Globus pallidus (tissue), 1 donor: ENCODE measurements around the gene OR6Q1.

ENCODE experiments used
- DNase-seq: peaks from one replicate; pipeline ENCODE4 v3.0.0-alpha.2; 2015; ENCODE audit warnings: low spot score

The OR6Q1 gene

DNA sequence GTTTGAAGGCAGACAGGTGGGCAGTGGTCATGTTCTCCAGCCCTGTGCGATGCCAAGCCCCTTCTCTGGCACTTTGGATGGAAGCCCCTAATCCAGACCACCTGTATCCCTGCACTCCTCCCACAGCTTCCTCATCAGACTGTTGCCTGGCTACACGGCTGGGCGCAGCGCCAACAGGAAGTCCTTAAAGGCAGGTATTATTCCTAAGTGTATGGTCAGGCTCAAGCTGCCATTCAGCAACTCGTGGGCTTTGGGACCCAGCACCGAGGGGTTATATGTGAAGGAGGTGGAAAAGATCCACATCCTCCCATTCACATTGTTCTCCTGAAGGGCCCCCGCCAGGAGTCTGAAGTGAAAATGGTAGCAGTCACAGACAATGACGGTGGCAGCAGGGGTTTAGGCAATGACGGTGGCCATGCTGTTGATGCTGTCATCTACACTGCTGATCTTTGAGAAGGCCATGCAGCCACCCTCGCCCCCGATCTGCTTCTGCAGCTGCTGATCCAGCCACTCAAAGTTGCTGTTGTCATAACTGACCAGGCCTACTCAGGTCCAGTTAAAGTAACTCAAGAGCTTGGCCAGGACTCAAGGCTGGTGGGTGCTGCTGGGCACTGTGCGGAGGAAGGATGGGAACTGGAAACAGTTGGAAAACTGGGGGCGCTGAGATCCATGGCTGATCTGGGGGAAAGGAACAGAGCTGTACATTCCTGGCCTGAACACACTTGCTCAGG lies 27.7 kb downstream of the OR6Q1 start:
- no peak for DNase-seq

DNA sequence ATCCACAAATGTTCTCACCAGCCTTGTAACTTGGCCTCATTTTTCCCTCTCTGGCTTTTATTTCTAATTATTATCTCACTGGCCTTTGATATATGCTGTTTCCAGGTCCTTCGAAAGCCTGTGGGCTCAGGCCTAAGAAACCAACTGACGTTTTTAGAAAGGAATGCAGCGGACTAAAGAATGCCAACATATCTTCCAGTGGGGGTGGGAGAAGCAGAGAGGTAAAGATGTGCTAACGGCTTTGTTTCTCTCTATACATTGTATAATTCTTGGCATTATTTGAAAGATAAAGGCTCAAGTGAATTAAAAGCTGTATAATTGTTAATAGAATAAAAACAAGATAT lies 28.2 kb downstream of the OR6Q1 start:
- no peak for DNase-seq

DNA sequence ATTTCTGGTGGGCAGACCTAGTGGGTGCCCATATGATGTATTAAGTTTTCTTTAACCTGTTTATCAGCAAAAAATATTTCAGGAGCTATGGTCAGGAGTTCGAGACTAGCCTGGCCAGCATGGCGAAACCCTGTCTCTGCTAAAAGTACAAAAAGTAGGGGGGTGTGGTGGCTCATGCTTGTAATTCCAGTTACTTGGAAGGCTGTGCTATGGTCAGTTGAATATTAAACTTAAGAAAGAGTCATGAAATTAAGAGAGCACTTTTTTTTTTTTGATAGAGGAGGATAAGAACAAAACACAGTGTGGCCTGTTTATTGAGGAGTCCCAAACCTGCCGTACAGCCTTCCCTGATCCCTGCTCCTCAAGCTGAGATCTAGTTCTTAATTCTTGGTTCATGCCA lies 29.8 kb downstream of the OR6Q1 start:
- no peak for DNase-seq

DNA sequence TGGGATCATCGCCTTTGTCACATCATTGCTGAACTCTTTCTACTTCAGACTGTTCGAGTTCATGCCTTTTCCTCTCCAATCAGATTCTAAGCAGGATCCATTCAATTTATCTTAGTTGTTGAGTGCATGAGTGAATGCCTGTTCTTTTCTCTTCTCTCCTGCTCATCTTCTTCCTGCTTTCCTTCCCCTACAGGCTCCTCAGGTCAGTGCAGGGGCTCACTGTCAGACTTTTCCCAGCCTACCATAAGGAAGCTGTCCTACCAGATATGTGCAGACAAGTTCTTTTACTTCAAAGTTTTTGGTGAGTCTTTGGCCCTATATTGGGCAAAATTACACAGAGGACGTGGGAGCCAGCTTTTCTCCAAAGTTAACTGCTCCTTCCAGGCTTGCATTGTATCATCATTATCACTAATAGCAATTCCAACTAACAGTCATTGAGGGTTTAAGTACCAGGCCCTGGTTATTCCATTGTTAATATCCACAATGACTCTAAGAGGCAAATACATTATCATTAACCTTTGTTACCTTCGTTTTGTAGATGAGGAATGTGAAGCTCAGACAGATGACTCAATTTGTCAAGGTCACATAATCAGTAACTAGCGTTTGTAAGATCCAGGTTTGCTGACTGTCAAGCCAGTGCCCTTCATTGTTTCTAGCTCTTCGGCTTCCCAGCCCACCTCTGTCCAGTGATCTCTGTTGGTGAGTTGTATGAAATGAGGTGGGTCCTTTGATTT lies 30.4 kb downstream of the OR6Q1 start:
- DNase-seq, result no peak

DNA sequence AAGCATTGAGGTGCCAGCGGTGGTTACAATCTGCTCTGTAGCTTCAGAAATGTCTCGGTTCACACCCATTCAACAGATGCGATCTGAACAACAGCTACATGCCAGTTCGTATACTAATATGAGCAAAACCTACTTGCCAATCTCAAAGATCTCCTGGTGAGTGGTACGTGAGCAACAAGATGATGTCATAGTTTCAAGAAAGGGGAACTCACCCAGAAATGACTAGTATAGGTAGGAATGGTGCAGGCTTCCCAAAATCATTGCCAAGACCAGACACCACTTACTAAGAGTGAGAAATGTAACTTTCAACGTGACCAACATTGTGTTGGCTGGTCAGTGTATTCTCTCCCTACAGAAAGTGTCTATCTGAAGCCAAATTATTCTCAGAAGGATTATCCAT lies 31.1 kb downstream of the OR6Q1 start:
- no peak for DNase-seq

DNA sequence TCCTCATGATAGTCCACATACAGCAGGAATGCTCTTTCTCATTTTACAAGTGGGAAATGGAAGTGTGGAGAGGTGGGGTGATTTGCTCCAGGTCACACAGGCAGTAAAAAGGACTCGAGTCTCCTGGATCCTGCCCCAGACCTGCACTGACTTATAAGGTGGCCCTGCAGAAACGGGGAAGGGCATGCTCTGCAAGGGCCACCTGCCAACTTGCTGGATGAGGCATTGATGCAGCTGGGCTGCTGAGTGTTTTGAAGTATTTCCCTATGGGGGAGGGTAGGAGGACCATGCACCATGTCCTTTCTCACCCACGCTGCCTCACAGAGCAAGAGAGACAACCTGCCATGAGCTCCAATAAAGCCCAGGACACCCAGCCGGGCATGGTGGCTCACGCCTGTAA lies 36.9 kb downstream of the OR6Q1 start:
- no peak for DNase-seq

DNA sequence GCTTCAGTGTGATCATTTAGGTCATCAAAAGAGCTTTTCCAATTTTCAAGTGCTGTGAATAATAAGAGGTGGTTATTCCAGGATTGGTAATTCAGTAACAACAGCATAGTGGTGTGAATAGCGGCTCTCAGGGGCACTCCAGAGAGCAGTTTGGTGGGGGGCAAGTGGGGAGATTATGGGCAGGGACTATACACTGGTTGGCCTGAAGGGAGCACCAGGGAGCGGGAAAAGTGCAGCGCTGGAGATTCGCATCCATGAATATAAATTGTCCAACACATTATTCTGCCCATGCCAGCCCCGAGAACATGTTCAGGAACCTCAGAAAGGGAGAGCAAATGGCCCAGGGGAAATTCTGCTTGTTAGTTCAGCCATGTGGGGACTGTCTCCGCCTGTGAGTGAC lies 37.9 kb downstream of the OR6Q1 start:
- no peak for DNase-seq

DNA sequence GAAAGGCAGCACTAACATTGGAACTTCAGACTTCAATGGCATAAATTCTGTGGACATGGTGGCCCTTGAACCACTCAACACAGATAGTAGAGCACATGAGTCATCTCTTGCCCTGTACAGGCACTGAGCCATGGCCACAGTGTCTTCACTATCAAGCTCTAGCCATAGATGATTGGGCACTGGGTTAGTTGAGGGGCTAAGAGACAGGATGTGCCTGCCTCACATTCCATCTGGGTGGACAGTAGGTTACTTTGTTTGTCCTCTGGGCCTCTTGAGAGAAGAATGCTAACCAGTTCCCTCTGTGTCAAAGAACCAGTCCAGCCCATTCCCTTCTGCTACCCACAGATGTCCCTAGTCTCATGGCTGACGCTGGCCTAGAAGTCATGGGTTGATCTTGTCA lies 39.8 kb downstream of the OR6Q1 start:
- no peak for DNase-seq

DNA sequence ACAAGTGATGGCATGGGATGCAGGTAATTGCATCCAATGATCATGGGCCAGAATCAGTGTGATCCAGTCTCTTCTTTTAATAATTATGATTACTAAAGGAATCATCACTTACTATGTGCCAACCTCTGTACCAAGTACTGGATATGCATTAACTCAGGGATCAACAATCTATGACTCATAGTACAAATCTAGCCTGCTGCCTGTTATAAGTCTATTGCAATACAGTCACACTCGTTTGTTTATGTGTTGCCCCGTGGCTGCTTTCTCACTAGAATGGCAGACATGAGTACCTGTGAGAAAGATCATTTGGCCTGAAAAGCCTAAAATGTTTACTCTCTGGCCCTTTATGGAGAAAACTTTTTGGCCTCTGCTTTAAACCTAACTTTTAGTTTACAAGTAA lies 45.0 kb downstream of the OR6Q1 start:
- no peak for DNase-seq
